Fibroblast of mammary gland (primary cell): ENCODE data around the gene MEF2D.

Experiments
- DNase-seq: peaks from one replicate; pipeline ENCODE4 v3.0.0-alpha.2; 2010; ENCODE audit warnings: low read depth
- H3K4me3 ChIP-seq: 2 replicates; pipeline ENCODE4 v1.5.1; 2011; ENCODE audit warnings: low read depth, mild to moderate bottlenecking, low read length, moderate library complexity; ENCODE audit not compliant: control insufficient read depth
- TF ChIP-seq, protein P1 (sequence below): conservative IDR thresholded peaks from 2 replicates; pipeline ENCODE4 v1.5.1; 2011; ENCODE audit warnings: low read depth, low read length, inconsistent platforms; ENCODE audit not compliant: control insufficient read depth, insufficient read depth

Gene MEF2D

DNA sequence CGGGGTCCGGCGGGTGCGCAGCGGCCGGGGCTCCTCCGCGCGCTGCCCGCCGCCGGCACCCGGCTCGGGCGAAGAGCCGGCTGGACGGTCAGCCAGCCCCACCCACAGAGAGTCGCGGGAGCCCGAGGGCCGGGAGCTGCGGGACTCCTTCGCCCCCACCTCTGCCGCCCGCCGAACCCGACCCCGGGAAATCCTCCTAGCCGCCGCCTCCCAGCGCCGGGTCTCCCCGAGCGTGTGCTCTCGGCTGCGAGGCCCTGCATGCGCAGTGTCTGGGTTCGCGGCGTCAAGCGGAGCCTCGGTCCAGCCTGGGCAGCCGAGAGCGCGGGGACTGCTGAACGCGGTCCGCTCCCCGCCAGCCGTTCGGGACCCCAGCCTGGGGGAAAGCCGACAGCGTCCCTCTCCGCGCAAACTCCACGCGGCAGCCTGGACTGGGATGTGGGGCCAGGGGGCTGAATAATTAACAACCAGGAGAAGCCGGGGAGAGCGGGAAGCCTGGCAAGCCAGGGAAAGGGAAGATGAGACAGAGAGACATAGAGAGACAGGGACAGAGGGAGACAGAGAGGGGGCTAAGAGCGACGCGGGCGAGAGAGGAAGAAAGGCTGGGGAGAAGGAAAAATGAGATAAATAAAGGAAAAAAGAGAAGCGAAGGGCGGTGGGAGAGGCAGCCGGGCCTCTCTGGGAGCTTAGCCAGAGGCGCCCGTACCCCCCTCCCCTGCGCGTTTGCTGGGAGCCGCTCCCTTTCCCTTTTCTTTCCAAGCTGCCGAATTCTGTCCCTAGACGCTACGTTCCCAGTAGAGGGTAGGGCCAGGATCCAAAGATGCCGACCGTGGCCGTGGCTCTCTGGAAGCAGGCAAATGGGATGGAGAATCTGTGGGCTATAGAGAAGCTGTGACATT is 64.2 kb downstream of the MEF2D start:
- H3K4me3 ChIP-seq, result no peak overlapping the region

GRCh38 chr1:156435545-156436140 is 64.9 kb downstream of the MEF2D start:
- no peak overlapping the region for H3K4me3 ChIP-seq
- TF ChIP-seq, protein P1, sequence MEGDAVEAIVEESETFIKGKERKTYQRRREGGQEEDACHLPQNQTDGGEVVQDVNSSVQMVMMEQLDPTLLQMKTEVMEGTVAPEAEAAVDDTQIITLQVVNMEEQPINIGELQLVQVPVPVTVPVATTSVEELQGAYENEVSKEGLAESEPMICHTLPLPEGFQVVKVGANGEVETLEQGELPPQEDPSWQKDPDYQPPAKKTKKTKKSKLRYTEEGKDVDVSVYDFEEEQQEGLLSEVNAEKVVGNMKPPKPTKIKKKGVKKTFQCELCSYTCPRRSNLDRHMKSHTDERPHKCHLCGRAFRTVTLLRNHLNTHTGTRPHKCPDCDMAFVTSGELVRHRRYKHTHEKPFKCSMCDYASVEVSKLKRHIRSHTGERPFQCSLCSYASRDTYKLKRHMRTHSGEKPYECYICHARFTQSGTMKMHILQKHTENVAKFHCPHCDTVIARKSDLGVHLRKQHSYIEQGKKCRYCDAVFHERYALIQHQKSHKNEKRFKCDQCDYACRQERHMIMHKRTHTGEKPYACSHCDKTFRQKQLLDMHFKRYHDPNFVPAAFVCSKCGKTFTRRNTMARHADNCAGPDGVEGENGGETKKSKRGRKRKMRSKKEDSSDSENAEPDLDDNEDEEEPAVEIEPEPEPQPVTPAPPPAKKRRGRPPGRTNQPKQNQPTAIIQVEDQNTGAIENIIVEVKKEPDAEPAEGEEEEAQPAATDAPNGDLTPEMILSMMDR, result no peak
- no peak for DNase-seq

More for the DNA sequence above, 64.2 kb downstream of the MEF2D start:
- DNase-seq, result no peak
- TF ChIP-seq, protein P1, result no peak

DNA sequence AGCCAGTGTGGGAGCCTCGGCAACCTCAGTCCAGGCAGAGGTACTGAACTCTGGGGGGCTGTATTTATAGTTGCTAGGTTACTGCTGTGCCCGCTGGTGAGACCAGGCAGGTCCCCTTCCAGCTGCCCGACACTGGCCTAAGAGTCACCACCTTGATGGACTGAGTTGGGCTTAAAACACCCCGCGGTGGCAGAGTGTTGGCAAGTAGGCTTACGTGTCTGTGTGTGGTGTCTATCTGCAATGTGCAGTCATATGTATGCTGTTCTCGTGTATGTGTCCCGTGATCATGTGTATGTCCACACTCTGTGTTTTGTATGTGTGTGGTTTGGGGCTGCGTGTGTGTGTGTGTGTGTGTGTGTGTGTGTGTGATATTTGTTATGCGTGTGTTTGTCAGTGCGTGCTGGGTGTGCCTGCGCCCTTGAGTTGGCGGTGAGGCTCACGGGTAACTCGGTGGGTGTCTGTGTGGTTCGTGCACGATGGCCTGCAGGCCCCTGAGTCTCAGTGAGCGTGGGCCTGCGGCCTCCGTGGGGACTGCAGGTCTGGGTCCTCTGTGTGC is 65.5 kb downstream of the MEF2D start:
- H3K4me3 ChIP-seq, result no peak overlapping the region
- TF ChIP-seq, protein P1, result no peak
- no peak for DNase-seq

DNA sequence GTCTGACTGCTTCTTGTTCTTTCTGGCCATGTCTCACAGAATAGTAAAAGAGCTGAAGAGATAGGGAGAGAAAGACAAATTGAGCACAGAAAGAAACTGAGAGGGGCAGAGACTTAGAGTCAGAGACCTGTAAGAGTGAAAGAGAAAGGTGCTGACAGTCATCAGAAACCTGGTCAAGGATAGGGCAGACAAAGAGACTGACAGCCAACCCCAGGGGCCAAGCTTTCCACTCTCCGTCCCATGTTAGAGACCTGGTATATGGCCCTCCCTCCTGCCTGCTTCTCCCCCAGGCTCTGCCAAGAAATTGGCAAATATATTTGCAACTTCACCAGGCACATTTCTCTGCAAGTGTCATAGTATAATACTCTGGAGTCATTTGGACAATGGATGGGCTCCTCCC is 67.0 kb downstream of the MEF2D start:
- H3K4me3 ChIP-seq, result no peak overlapping the region
- DNase-seq, result no peak
- TF ChIP-seq, protein P1, result no peak

DNA sequence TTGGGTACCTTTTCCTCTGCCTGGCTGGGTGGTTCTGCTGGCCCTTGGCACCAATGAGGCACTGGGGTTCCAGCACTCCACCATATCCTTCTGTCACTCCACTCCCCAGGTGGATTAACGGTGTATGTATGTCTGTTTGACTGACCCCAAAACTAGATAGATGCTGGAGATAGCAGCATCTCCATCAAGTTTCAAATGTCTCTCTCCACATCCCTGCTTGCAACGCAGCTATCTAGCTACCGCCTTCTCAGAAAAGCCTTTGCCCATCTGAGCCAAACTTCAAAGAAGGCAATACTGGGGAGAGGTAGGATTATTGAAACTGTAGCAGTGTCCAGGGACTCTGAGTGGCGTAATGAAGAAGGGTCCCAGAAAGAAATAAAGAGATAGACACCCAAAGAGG is 67.5 kb downstream of the MEF2D start:
- TF ChIP-seq, protein P1, result no peak
- H3K4me3 ChIP-seq, result no peak overlapping the region
- no peak for DNase-seq

DNA sequence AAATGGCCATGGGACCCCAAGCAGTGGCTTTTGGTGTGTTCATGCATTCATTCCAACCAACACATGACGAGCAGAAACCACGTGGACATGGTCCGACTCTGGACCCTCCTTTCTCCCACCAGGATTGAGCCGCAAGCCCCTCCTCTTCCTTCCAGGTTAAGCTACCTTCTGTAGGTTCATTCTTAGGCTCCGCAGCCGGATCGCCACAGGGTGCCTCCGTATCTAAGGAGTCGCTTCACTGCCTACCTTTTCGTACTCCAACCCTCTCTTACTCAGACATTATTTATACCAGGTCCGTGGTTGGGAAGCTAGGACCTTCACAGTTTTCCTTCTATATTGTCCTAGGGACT is 67.9 kb downstream of the MEF2D start:
- DNase-seq, result no peak
- TF ChIP-seq, protein P1, result no peak
- H3K4me3 ChIP-seq, result no peak overlapping the region
